GM18867 (cell line): ENCODE measurements around the gene HBD.

Experiments
- ATAC-seq: cut with Tn5 transposase; IDR thresholded peaks from one replicate; pipeline ENCODE4 v1.9.1; 2021; ENCODE audit warnings: mild to moderate bottlenecking, moderate library complexity; ENCODE audit not compliant: unreplicated experiment

The HBD gene

GRCh38 chr11:5196731-5197130 lies 37.6 kb downstream of the HBD start:
- no peak for ATAC-seq

DNA sequence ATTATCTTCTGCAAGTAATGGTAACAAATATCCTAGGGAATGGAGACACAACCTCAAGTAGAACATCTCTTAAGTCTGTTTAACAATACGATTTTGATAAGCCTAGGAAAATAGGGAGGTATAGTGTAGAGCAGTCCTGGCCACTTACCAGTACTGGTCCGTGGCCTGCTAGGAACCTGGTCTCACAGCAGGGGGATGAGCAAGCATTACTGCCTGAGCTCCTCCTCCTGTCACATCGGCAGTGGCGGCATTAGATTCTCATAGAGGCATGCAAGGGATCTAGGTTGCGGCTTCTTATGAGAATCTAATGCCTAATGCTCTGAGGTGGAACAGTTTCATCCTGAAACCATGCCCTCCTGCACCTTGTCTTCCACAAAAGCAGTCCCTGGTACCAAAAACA lies 38.2 kb downstream of the HBD start:
- ATAC-seq = no peak

DNA sequence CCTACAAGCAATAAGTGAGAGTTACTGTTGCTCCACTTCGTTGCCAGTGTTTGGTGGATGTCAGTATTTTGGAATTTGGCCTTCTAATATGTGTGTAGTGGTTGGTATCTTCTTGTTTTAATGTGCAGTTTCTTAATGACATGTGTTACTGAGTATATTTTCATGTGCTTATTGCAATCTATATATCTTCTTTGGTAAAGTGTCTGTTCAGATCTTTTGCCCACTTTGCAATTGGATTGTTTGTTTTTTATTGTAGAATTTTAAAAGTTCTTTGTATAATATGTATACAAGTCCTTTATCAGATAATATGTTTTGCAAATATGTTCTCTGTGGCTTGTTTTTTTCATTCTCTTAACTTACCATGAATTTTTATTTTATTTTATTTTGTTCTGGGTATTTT lies 41.5 kb downstream of the HBD start:
- ATAC-seq = no peak

- no peak for ATAC-seq
These were observed 46.1 kb downstream of the HBD start for GRCh38 chr11:5188201-5188600.
